Right renal cortex interstitium (tissue), 3 donors: ENCODE results near the gene NHERF1. TPM values are rescaled to one million over a fixed set of nuclear protein-coding genes. Genes with fewer than 3 reads are reported as not detected.

ENCODE experiments used
- DNase-seq, 3 donors: peaks; one replicate each; pipeline ENCODE4 v3.0.0-alpha.2; 2013; ENCODE audit warnings: low read depth in 3 of 3, low spot score in 2 of 3
- polyA plus RNA-seq, 3 donors: library from polyadenylated mRNA; unstranded; fragments of 120-200 nt; gene quantifications; one replicate each; pipeline ENCODE4 v1.2.1, GENCODE V29; 2013; ENCODE audit not compliant: insufficient read length in 3 of 3

NHERF1 gene
- polyA plus RNA-seq = 100 to 1,000 TPM; 148 to 190 (median 161) TPM

DNA sequence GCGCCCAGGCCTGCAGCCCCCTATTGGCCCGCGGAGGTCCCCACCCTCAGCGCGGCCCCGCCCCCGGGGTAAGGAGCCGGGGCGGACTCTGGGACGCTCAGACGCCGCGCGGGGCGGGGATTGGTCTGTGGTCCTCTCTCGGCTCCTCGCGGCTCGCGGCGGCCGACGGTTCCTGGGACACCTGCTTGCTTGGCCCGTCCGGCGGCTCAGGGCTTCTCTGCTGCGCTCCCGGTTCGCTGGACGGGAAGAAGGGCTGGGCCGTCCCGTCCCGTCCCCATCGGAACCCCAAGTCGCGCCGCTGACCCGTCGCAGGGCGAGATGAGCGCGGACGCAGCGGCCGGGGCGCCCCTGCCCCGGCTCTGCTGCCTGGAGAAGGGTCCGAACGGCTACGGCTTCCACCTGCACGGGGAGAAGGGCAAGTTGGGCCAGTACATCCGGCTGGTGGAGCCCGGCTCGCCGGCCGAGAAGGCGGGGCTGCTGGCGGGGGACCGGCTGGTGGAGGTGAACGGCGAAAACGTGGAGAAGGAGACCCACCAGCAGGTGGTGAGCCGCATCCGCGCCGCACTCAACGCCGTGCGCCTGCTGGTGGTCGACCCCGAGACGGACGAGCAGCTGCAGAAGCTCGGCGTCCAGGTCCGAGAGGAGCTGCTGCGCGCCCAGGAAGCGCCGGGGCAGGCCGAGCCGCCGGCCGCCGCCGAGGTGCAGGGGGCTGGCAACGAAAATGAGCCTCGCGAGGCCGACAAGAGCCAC lies at the start of gene NHERF1:
Gene NHERF1 (plus strand): TSS at position 100 of the 750 bp plus-strand sequence. CDS start 219 bp downstream, at position 319.
- DNase-seq = peak in 1 of 3 donors; percentile 88

DNA sequence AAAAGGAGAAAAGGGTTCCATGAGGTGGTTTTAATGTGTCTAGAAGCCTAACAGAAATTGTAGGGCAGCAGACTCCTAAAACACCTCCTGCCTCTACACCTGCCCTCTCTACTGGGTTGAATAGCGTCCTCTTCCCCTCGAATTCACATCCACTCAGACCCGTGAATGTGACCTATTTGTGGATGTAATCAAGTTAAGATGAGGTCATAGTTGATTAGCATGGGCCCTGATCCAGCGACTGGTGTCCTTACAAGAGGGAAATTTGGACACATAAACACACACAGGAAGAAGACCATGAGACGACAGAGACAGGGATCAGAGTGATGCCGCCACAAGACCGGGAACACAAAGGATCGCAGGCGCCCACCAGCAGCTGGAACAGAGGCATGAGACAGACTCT lies 49.2 kb upstream of the NHERF1 start:
- DNase-seq = no peak

DNA sequence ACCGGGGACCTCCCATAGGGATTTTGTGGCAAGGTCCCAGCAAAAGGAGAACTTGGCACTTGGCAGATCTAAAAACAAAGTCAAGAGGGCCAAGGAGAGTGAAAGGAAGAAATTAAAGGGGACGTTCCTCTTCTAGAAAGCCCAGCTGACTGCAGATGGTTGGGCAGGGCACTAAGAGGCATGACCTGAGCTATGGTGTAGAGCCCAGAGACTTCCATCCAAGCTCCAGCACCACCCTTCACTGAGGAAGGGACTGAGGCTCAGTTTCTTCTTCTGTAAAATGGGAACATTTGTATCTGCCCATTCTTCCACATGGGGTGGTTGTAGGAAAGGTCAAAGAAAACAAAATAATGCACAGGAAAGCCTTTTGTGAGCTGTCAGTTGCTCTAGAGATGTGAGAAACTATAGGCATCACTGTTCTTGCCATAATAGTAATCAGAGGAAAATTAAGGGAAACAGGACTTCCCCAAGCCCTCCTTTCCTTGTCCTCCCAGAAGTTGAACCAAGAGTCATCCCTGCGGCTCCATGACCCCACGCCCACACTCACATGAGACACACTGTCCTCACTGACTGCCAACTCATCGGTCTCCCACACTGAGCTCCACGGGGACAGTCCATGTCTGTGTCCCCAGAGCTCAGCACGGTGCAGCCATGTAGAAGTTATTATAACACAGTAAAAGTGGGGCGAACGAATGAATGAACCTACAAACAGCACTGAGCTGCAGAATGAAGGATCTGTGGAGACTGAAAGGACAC lies 46.1 kb upstream of the NHERF1 start:
- DNase-seq = no peak

DNA sequence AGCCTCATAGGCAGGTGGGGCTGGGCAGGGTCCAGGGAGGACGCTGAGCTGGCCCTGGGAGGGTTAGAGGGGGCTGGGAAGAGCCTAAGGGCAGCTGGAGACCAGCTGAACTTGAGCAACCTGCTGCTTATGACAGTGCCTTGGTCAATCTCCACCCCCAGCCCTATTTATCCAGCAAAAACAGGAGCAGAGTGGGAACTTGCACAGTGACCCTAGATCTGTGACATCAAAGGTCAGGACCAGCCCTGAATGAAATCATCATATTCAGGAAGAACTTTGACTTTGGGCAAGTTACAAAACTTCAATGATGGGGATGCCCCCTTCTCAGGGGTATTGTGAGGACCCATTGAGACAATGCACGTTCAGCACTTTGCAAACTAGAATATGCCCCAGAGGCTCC lies 45.1 kb upstream of the NHERF1 start:
- no peak for DNase-seq

DNA sequence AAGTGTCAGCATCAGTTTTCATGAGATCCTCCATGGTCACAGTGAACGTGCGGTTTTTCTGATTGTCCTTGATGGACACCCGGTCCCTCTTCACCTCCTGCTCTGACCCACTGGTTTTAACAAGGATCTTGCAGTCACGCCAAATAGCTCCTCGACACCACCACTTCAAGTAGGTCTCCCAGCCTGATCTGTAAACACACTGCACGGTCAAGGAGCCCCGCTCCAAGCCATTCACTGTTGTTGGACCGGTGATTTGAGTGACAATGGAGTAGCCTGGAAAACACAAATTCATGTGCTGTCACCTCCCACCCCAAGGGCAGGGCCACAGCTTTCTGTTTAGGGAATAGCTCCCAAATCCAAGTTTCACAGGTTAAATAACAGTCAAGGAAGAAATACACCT lies 43.9 kb upstream of the NHERF1 start:
- no peak for DNase-seq

DNA sequence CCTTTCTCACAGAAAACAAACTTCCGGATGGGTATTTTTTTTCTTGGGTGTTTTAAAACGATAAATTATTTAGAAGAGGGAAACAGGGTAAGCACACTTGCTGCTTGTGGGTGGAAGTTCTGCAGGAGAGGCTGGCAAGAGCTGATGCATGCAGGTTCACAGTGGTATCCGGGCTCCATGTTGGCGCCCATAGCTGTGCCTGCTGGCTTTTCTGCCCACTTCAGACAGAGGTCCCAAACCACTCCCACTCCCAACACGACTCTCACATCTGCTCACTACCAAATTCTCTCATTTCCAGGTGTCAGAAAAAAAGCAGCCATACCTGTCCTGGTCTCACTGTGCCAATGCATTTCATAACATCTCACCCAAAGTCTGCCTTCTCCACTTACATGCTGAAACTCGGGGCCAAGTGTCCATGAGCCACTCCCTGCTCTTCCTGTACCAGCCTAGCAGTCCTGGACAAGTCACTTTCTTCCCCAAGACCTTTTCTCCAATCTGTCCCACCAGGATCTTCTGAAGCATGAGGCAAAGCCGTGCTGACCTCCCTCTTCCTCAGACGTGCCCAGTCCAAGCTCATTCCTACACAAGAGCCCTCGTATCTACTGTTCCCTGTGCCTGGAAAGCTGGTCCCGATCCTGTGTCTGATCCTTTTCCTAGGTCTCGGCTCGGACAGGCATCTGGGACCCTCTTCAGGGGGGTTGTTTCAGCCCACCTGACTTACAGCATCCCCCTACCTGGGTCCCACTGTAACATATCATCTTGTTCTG lies 37.2 kb upstream of the NHERF1 start:
- DNase-seq = no peak

DNA sequence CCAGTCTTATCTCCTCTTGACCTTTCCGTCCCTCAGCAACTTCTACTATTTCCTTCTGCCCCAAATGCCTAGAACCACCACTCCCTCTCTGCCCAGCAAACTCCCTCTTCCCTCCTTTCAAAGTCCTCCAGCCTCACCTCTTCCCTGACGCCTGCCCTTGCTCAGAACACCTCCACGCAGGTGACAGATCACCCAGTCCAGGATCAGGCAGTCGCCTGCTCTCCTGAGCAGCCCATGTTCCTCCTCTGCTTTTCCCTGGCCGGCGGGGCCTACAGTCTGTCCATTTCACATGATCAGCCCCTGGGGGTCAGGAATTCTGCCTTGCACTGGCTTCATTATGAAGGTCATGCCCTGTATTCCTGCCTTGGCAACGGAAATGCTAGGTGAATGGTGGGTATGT lies 36.1 kb upstream of the NHERF1 start:
- DNase-seq = no peak

DNA sequence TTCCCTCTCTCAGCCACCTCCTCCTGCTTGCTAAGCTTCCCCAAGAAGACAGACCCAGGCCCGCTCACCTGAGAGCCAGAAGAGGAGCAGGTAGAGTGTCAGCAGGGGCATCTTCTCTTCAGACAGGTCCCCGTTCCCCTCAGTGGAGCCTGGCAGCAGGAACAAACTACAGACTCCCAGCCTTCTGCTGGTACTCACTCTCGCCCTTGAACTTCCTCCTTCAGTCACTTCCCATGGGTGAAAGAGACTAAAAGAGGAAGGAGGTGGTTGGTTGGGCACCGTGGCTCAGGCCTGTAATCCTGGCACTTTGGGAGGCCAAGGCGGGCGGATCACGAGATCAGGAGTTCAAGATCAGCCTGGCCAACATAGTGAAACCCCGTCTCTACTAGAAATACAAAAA lies 35.7 kb upstream of the NHERF1 start, which contains the start of gene CD300LF:
Gene CD300LF (minus strand): TSS at position 168 of the 400 bp plus-strand sequence. CDS start 57 bp downstream, at position 111.
- no peak for DNase-seq

DNA sequence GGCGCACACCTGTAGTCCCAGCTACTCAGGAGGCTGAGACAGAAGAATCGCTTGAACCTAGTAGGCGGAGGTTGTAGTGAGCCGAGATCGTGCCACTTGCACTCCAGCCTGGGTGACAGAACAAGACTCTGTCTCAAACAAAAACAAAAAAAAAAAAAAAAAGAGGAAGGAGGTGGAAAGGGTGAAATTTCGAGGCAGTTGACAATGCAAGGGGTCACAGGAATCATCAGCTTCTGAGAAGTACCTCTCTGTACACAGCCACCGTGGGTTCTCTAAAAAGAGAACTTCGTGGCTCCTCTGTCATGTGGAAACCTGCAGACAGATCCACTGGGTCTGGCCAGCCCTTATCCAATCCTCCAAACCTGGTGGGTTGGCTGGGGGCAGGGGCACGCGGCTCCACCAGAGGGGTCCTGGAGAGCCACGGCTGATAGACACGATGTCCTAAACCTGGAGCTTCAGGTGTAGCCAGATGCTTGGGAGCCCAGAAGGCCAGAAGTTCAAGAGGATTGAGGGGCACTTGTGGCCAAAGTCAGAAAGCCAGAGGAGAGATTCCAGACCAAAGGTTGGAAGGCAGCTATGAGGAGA lies 35.2 kb upstream of the NHERF1 start:
- DNase-seq = no peak

DNA sequence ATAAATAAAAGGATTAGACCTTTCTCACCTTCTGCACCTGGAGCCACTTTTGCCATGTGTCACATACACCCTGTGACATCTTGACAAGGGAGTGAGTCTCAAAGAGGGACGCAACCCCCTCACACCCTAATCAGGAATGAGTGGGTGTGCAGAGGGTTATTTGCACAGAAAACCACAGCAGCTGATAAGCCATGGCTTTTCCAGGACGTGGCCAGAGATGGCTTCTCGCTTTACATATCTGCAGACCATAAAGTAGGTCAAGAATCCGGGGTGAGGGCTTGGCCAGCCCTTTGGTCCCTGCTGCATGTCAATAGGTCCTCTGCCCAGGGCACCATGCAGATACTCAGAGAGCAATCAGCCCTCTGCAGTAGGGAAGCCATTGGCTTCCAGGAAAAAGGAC lies 33.3 kb upstream of the NHERF1 start:
- no peak for DNase-seq

DNA sequence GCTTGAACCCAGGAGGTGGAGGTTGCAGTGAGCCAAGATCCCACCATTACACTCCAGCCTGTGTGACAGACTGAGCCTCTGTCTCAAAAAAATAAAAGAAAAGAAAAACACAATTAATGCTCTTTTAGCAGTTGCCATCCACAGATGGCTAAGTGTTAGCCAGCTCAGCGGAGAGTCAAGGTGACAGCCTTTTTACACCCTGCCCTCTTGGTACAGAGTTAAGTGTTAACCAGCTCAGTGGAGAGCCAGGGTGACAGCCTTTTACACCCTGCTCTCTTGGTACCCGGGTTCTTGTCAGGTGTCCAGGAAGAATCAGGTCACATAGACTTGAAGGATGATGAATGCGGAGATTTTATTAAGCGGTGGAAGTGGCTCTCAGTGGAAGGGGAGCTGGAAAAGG lies 27.9 kb upstream of the NHERF1 start:
- no peak for DNase-seq

DNA sequence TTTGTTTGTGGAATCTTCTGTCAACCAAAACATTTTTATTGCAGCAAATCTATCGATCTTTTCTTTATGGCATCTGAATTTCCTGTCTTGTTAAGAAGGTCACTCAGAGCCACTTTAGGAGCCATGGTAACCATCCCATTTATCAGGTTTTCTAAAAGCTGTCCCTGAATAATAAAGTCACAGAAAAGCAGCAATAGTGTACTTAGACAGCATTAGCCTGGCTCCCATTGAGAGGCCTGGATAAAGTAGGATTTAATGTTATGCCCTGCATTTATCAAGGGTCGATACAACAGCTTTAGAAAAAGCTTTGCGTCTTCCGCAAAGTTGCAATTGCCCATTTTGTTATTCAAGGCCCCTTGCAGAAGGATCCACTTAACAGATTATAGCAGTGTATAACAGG lies 25.6 kb upstream of the NHERF1 start:
- DNase-seq = no peak

DNA sequence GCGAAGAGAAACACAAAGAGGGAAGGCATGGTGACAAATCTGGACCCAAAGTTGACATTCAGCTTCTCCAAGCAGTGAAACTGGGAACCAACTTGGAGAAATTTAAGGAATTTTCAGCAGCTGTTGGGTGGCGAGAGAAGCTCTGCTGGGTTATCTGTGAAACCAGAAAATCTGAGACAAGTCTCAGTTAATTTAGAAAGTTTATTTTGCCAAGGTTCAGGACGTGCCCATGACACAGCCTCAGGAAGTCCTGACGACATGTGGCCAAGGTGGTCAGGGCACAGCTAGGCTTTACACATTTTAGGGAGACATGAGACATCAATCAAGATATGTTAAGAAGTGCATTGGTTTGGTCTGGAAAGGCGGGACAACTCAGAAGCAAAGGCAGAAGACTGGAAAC lies 24.5 kb upstream of the NHERF1 start:
- no peak for DNase-seq

DNA sequence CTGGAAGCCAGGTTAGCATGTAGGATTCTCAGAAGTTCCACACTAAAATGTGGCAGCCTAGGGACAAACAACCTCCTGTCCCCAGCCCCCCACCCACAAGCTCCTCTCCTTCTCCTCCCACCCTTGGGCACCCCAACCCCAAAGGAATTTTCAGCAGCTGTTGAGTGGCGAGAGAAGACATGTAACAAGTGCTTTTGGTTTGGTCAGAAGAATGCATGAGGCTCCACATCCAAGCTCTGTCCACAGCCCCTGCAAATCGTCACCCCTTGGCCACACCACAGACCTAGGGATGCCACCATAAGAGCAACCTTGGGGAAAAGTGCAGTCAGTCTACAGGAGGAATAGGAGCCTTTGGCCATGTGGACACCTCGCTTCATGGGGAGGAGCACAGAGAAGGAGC lies 23.3 kb upstream of the NHERF1 start:
- no peak for DNase-seq

DNA sequence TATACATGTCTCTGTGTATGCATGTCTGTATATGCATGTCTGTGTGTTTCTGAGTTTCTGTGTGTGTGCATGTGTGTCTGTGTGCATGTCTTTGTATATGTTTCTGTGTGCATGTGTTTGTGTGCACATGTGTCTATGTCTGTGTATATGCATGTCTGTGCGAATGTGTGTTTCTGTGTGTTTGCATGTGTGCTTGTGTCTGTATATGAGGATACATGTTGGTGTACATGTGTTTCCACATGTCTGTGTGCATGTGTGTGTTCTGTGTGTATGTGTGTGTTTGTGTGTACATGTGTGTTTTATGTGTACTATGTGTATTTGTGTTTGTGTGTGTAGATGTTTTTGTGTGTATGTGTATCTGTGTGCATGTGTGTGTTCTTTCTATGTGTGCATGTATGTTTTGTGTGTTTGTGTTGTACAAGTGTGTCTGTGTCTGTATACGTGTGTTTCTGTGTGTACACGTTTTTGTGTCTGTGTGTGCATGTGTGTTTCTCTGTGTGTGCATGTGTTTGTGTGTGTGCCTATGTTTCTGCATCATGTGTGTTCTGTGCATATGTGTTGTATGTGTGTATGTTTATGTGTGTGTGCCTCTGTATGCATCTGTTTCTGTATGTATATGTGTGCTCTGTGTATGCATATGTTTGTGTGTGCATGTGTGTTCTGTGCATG lies 20.3 kb upstream of the NHERF1 start:
- DNase-seq = no peak

DNA sequence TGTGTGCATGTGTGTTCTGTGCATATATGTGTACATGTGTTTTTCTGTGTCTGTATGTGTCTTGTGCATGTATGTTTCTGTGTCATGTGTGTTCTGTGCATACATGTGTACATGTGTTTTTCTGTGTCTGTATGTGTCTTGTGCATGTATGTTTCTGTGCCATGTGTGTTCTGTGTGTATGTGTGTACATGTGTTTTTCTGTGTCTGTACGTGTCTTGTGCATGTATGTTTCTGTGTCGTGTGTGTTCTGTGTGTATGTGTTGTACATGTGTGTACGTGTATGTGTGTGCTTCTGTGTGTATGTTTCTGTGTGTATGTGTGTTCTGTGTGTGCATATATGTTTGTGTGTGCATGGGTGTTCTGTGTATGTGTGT lies 19.7 kb upstream of the NHERF1 start:
- no peak for DNase-seq

DNA sequence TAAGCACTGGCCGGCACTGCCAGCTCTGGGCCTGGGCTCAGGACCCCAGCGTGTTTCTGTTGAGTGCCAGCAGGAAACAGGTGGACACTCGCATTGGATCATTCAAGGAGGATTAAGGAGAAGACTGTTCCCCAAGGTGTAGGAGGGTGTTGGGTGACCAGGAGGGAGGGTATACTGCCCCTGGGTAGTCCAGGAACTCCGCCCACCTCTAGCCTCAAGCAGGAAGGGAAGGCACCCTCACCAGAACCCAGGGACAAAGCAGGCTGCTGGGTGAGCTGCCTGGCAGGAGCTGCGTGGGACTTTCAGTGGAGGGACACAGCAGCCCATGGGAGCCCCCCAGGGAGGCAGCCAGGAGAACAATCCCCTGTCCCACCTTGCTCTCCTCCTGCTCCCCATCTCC lies 19.1 kb upstream of the NHERF1 start:
- DNase-seq = no peak

DNA sequence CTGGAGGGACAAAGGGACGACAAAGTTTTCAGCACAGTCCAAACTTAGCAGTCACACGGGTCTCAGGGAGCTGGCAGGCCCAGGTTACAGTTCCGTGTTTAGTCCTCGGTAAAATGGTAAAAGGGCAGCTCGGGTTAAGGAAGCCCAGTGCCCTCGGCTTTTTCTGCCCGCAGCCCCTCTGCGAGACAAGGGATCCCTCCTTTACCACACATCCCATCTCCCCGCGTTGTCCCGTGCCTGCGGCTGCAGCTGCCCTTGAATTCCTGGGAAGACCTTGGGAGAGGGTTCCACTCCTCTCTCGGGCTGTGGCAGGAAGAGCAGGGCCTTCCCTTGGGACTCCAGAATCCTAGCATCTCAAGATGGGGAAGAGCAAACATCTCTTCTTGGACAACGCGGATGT lies 18.6 kb upstream of the NHERF1 start:
- no peak for DNase-seq

DNA sequence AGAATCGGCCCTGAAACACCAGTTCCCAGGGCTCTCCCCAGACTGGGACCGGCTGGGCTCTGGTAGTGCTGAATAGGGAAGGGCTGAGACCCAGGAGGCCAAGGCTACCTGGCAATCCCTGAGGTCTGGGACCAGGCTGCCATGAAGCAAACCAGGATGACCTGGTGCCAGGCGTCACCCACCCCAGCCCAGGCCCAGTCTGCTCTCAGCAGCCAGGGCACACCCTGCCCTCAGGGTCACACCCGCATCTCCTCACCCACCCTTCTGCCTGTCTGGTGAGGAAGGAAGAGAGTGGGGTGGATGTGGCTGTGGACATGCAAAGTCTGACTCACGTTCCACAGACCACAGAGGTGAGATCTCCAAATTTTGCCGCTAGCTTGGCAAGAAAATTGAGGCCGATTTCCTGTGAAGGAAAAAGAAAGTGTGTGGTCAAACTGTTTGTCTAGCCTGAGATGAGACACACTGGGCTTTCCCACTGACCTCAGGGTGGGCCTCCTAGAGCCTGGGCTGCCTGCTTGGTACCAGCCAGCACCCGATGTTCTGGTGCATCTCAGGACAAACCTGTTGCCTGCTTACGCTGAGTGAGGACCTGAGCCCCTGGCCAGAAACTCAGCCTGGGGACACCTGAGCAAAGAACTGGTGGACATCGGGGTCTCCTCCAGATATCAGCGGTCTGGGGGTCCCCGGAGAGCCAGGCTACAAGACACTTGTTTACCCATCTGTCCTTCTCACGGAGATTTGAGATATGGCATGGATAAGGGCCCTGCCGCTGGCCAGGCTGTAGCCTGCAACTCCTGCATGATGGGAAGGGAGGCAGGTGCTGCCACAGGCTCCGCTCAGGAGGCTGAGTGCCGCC lies 17.7 kb upstream of the NHERF1 start:
- no peak for DNase-seq

DNA sequence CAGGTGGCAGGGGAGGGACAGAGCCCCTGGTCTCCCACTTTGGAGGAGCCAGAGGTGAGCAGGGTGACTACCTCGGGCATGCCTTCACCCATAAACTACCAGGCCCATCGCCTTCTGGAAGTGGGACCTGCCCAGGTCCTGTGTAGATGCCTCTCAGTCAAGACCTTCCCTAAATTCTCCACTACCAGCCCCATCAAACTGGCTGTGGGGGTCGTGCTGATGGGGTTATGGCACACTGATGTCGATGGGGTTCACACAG lies 17.2 kb upstream of the NHERF1 start:
- DNase-seq = no peak
